Posterior vena cava (tissue), 2 donors: ENCODE measurements around the gene INS. TPM values are rescaled to one million over a fixed set of nuclear protein-coding genes. Genes with fewer than 3 reads are reported as not detected.

Experiments used
- DNase-seq: peaks from one replicate; pipeline ENCODE4 v3.0.0-alpha.2; 2020; ENCODE audit warnings: low spot score
- intact Hi-C, 2 donors: fragments of 100-400 bp; cut with DNase I; formaldehyde crosslinking; loops; one replicate each; pipeline versions ENCODE4 v1.14.1 to v1.14.2; 2022 to 2023
- total RNA-seq, 2 donors: library from RNA; stranded (reverse); fragmentation: NEBNext Ultra II Directional; extraction: Animal tissue kit (Norgen Biotek cat#: 25700); gene quantifications; one replicate each; pipeline ENCODE4 v1.2.1, GENCODE V29; 2021
- donor health status: DM: yes; HTN: yes; CAD: no.
- donor health status: DM: yes; HTN: yes; CAD: no.

Gene INS
- total RNA-seq, 2 donors from 2014 or later = not detected

DNA sequence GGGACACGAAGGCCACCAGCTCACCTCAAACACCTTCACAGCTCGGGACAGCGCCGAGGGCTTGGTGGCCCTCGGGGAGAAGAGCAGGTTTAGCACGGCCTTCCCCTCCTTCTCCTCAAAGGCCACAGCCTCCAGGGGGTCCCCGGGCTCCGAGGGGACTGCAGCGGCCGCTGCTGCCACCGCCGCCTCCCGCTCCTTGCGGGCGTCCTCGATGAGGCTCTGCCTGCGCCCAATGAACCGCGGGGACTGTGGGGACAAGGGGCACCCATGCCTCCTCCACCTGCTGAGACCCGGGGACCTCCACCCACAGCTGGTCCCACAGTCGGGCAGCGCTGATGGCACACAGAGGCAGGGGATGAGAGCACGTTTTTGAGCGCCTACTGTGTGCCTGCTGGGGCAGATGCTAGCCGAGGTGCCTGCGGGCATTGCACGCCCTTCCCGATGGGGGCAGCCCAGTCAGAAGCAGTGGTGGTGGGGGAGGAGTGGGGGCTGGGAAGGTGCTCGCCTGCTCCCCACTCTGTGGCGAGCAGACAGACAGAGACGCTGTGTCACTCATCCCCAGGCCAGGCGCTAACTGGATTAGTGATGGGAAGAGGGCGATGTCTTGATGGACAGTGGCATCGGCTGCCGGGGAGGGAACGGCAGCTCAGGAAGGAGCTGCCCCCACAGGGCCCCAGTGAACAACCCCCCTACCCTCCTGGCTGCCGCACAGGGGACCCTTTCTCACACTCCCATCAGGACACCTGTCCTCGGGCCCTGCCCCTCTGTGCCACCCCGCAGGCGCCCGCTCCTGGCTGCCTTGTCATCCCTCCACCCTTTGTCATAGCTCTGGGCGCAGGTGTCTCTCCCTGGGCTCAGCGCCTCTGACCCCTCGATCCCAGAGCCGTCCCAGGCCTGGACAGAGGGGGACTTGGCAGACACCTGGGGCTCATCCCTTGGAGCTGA, 8.9 kb upstream of the INS start:
- intact Hi-C loops = loop anchor here in 1 of 2 donors (5.0 kb wide), 1 partner anchor 868 kb away; no protein-coding TSS in a partner anchor
- no peak for DNase-seq

DNA sequence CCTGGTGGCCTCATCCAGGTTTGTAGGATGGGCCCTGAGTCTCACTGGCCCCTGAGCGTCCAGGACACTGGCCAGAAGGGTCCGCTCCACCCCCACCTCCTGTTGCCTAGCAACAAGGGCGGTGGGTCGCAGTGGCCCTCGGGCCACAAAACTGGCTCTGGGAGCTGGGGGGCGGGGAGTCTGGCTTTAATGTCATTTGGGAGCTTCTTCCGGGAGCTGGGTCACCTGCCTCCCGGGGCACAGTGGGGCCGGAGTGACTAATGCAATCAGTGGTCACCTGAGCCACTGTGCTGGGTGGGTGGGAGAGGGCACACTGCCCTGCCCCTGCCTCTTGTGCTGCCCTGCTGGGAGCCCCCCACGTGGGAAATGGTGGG, 8.0 kb upstream of the INS start:
- intact Hi-C loops = no loop called here
- no peak for DNase-seq

- intact Hi-C loops = no loop called here
- DNase-seq = no peak
Measured at GRCh38 chr11:2168286-2169004, 7.4 kb upstream of the INS start.

DNA sequence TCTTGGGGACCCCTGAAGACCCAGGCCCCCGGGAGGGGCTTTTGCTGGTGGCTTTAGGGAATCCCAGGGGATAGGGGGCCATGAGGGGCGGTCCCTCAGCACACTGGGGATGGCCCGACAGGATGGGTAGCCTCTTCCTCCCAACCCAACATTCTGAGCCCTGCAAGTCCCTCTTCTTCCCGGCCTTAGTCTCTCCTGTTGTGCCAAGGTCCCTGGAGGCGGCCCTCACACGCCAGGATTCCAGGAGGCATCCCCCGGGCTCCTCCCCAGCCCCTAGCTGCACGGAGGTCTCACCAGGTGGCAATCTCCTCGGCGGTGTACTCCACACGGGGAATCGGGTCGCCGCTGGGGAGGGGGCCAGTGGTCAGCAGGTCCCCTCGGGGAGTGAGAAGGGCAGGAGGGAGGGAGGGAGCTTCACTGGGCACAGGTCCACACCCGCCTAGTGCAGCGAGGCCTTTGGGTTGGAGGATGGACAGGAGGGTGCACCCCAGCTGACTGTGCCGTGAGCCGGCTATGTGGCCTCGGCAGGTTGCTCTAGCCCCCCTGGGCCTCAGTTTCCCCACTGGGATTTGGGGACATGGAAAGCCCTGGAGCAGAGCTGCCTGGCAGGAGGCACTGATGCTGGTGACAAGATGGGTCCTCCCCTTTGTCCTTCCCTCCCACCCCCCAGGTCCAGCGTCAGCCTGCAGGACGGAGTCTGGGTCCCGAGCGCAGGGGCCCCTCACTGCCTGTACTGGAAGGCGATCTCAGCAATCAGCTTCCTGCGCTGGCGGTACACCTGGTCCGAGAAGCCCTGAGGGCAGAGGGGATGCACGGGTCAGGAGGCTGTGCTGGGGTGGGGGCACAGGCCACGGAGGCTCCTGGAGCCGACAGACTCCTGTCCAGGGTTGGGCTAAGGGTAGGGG, 6.4 kb upstream of the INS start:
- no peak for DNase-seq
- intact Hi-C loops = no loop called here

DNA sequence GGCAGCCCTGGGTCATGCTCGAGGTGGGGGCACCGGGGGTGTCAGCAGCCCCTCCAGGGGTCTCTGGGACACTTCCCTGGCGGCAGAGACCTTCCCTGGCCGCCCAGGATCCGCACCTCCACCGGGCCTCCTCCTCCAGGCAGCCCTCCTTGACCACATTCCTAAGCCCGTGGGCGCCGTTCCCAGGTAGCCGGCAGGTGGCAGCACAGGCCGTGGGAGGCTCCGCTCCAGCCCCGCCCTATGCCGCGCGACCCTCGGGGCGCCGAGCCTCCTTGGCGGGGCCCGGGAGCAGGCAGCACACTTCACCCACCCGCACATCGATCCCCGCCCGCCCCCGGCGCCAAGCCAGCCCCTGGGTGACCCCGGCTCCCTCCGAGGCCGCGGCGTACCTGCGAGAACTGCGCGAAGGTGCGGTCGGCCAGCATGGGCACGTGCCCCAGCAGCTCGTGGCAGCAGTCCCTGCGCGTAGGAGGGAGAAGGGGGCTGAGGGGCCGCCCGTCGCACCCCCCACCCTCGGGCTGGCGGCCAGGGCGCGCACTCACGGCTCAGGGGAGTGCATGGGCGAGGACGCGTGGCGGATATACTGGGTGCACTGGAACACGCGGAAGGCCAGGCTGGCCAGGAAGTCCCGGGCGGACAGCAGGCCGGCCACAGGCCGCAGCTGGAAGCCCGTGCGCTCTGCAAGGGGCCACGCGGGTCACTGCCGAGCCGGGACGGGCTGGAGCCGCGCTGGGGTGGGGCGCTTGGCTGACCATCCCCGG, 5.3 kb upstream of the INS start:
- DNase-seq = no peak
- intact Hi-C loops = no loop called here

DNA sequence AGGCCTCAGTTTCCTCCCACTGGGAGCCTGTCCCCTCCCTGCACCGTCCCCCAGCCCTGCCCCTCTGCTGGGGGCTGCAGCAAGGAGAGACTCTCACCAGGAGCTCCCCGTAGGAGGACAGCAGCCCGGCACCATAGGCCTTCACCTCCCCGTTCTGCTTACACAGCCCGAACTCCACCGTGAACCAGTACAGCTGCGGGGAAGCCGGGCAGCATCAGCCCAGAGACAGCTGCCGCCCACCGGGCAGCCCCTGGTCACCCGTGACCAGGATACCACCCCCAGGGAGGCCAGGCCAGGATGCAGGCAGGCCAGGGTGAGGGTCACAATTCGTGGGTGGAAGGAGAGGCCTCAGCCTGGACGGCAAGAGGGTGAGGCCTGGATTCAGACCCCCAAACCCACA, 4.6 kb upstream of the INS start:
- intact Hi-C loops = no loop called here
- DNase-seq = no peak

DNA sequence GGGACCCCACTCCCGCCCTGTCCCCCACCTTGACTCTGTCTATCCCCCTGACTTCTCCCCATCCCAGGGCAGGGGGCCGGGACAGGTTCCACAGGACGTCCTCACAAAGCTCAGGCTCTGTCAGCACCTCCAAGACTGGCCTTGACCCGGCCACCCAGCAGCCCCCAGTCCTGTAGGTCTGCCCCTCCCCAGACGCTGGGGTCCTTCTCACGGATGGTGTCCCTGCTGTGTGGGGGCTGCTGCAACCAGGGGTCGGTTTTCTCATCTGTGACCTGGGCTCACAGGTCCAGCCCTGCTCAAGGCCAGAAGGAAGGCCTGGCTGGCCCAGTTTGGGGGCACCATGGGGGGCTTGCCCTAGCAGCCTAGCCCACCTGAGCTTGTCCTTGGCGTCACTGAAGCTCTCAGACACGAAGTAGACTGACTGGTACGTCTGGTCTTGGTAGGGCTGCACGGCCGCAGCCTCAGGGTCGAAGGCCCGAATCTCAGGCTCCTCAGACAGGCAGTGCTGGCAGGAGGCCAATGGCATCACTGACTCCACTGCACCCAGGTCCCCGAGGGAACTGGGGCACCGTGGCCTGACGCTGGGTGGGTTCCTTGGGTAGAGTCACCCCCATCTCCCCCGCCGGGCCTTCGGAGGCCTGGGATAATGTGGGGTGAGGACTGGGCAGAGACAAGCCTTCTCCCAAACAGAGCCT, 4.0 kb upstream of the INS start:
- intact Hi-C loops = no loop called here
- no peak for DNase-seq

- DNase-seq = no peak
- intact Hi-C loops = no loop called here
Measured at GRCh38 chr11:2164081-2164480, 3.1 kb upstream of the INS start.

DNA sequence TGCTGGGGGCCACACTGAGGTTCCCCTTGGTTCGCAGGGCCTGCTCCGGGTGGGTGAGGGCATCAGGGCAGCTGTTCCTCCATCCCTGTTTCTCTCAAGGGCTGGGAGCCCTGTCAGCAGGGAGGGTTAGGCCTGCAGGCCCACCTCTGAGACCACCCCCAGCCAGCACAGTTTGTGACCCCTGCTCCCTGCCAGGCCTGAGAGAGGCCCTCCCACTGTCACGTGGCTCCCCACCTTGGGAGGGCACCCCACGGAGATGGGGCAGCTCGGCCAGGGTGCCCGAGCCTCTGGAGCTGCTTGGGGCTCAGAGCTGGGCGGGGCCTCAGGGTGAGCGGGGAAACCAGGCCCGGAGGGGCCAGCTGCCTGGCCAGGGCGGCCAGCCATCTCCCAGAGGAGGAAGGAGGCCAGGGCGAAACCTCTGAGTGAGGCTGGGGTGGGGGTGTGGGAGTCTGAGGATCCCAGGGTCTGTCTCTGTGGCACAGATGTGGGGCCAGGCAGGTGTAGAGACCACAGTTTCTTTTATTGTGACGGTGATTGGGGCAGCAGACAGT, 2.5 kb upstream of the INS start:
- intact Hi-C loops = no loop called here
- no peak for DNase-seq

DNA sequence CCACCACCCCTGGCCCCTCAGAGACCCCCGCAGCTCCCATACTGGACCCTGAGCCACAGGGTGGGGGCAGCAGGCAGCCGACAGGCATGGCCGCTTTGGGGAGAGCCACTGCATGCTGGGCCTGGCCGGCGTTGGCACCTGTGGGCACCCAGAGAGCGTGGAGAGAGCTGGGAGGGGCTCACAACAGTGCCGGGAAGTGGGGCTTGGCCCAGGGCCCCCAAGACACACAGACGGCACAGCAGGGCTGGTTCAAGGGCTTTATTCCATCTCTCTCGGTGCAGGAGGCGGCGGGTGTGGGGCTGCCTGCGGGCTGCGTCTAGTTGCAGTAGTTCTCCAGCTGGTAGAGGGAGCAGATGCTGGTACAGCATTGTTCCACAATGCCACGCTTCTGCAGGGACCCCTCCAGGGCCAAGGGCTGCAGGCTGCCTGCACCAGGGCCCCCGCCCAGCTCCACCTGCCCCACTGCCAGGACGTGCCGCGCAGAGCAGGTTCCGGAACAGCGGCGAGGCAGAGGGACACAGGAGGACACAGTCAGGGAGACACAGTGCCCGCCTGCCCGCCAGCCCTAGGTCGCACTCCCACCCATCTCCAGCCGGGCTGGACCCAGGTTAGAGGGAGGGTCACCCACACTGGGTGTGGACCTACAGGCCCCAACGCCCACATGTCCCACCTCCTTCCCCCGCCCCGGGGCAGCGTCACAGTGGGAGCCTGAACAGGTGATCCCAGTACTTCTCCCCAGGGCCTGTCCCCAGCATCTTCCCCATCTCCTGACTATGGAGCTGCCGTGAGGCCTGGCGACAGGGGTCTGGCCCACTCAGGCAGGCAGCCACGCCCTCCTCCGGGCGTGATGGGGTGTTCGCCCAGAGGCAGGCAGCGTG, 1.2 kb downstream of the INS start:
- DNase-seq = no peak
- intact Hi-C loops = loop anchor here (5.0 to 10.0 kb wide), 3 partner anchors 275 to 467 kb away; partner anchors contain the start of gene TNNI2 (in 1 of the 2)

- intact Hi-C loops = loop anchor here (5.0 to 10.0 kb wide), 3 partner anchors 274 to 467 kb away; partner anchors contain the start of gene TNNI2 (in 1 of the 2)
- no peak for DNase-seq
Measured at GRCh38 chr11:2158966-2159365, 2.0 kb downstream of the INS start.

DNA sequence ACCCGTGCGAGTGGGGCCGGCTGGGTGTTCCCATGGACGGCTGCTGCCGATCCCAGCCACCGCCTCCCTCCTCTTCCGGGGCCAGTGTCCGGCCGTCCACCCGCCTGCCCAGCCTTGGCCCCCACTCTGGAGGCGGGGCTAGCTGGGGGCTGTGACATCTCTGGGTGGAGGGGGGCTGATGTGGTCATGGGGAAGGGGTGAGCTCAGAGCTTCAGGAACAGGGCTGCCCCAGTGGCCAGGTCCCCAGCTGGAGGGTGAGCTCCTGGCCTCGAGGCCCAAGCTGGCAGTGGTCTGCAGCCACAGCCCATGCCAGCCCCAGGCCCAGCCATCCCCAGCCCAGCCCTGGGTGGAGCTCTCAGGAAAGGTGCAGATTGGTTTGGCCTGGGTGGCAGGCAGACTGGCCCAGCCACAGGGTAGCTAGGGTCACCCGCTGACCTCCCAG, 2.7 kb downstream of the INS start:
- no peak for DNase-seq
- intact Hi-C loops = loop anchor here (5.0 to 10.0 kb wide), 3 partner anchors 274 to 466 kb away; partner anchors contain the start of gene TNNI2 (in 1 of the 2)

DNA sequence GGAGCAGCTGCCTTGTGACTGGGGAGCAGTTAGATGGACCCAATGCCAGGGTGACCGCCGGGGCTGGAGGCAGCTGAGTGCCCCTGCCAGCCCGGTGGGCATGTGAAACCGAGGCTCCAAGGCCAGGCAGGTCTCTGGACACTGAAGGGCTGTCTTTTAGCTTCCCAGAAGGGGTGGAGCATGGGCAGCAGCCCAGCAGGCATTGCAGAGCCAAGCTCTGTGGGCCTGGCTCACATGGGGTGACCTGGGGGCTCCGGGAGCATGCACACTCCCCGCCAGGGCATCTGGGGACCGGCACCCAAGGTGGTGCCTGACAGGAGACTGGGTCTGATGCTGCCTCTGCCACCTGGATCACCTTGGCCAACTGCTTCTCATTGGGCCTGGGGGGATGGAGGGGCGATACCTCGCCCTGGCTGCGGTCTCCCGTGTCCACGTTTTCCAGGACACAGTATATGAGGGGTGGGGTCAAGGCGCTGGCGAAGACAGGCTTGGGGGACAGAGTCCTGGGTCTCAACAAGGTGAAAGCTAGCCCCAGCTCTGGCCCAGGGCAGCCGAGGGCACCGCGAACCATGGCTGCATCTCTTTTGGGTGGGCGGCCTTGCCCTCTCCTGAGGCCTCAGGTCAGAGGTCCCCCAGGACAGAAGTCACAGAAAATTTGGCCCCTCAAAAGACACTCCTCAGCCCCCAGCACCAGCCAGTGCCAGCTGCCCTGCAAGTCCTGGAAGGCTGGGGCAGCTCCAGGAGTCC, 3.5 kb downstream of the INS start:
- DNase-seq = no peak
- intact Hi-C loops = loop anchor here (5.0 to 10.0 kb wide), 3 partner anchors 273 to 465 kb away; partner anchors contain the start of gene TNNI2 (in 1 of the 2)

DNA sequence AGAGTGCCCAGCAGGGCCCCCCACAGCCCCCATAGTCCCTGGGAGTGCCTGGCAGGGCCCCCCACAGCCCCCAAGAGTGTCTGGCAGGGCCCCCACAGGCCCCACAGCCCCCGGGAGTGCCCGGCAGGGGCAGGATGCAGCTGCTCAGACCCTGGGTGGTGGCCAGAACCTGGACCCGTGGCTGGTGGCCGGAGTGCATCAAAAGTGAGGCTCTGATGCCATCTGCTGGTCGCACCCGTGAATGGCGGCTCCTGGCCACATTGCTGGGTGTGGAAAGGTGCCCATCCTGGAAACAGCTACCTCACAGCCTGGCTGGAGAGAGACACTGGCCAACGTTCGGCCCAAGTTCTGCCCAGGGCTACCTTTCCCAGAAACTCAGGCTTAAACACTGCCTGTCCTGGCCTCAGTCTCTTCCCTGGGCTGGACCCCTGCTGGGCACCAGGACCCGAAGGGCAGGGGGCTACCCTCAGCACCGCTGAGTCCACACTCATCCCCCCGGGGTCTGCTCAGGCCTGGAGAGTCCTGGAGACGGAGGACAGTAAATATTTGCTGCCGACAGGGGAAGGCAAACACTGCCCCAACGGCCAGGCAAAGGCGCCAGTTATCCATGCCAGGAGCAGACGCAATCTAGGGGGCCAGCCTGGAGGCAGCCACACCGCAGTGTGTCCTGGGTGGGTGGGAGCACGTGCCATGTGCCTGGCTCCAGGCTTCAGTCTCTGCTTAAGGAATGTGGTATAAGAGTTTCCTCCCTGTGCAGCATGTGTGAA, 4.4 kb downstream of the INS start:
- DNase-seq = peak; percentile 91
- intact Hi-C loops = loop anchor here (5.0 to 10.0 kb wide), 3 partner anchors 272 to 464 kb away; partner anchors contain the start of gene TNNI2 (in 1 of the 2)

GRCh38 chr11:2155511-2155910, 5.5 kb downstream of the INS start:
- intact Hi-C loops = loop anchor here (5.0 to 10.0 kb wide), 3 partner anchors 271 to 463 kb away; partner anchors contain the start of gene TNNI2 (in 1 of the 2)

More at GRCh38 chr11:2155511-2155910, 5.5 kb downstream of the INS start:
- DNase-seq = no peak
